GM21576 (cell line): Measurements from ENCODE around the gene KRTAP16-1.

ENCODE experiments used
- ATAC-seq: cut with Tn5 transposase; IDR thresholded peaks from one replicate; pipeline ENCODE4 v1.9.1; 2021; ENCODE audit warnings: mild to moderate bottlenecking, moderate library complexity; ENCODE audit not compliant: unreplicated experiment

KRTAP16-1 gene

GRCh38 chr17:41329279-41329948, 20.3 kb upstream of the KRTAP16-1 start:
- no peak for ATAC-seq

DNA sequence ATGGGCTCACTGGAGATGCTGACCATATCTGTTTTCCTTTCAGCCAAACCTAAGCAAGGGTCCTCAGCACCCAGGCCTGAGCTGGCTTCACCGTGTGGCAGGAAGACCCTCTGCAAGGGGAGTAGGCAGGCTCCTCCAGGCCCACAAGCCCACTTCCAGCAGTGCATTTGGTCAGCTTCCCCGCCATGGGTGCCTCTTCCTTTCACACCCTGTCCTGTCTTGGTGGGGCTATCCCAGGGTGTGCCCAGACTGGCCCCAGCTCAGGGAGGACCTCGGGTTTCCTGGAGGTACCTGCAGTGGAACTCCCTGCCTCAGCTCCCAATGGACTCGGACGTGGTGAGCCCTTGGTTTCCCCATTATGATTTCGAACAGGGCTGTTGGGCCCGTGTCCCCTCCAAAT, 19.1 kb upstream of the KRTAP16-1 start:
- no peak for ATAC-seq

GRCh38 chr17:41327411-41328120, 18.5 kb upstream of the KRTAP16-1 start:
- ATAC-seq, result no peak

GRCh38 chr17:41326173-41327145, 17.4 kb upstream of the KRTAP16-1 start:
- no peak for ATAC-seq

GRCh38 chr17:41325611-41326010, 16.5 kb upstream of the KRTAP16-1 start:
- no peak for ATAC-seq

GRCh38 chr17:41325126-41325525, 16.0 kb upstream of the KRTAP16-1 start:
- ATAC-seq, result no peak

DNA sequence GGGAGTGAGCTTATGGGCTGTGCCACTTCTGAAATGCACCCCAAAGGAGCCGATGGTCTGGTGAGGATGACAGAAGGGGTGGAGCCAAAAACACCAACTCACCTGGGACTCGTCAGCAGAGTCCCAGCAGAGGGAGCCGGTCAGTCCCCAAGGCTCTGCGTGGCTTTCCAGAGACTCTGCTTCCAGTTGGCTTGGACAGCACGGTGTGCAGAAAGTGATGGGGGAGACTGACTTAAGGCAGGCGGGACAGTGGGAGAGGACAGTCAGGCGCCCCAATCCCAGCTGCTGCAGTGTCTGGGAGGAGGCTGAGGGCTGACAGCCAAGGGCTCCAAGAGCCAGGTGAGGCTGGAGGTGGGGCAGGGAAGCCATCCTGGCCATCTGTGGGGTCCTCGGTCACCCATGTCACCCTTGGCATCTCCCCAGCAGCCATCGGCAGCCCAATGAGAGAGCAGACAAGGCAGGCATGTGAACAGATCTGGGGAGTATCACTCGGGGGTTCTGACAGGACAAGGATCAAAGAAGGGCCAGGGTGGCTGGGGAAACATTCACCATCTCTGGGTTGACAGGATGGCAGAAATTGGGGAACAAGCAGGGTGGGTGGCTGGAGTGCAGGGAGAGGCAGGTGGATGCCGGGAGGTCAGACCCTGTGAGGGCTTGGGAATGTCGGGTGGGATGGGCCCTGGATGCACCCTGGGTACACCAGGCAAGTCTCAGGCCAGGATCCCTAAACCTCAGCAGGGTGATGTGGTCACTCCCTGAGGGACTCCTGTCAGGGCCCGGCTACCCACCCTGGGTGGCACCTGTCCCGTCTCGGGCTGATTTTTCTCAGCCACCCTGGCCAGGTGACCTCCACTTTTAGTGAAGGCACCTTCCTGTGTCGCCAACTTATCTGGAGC, 15.3 kb upstream of the KRTAP16-1 start:
- ATAC-seq, result no peak

GRCh38 chr17:41322903-41323895, 14.1 kb upstream of the KRTAP16-1 start:
- no peak for ATAC-seq

GRCh38 chr17:41322094-41322902, 13.2 kb upstream of the KRTAP16-1 start:
- ATAC-seq, result no peak

DNA sequence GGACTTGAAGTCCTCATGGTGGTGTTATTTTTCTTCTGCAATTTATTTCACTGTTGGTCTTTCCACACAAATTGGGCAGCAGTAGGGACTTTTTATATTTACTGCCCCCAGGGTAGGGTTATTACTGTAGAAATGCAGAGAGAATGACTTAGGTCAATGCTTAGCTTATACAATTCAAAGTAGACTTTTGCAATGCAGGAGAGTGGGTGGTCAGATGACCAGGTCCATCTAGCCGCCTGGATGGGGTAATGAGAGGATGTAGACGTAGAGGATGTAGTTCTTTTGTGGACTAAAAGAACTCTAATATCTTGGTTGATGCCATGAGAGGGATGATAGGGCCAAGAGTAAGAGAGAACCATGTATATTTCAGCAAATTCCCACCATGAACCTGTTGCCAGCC, 9.1 kb upstream of the KRTAP16-1 start:
- no peak for ATAC-seq

DNA sequence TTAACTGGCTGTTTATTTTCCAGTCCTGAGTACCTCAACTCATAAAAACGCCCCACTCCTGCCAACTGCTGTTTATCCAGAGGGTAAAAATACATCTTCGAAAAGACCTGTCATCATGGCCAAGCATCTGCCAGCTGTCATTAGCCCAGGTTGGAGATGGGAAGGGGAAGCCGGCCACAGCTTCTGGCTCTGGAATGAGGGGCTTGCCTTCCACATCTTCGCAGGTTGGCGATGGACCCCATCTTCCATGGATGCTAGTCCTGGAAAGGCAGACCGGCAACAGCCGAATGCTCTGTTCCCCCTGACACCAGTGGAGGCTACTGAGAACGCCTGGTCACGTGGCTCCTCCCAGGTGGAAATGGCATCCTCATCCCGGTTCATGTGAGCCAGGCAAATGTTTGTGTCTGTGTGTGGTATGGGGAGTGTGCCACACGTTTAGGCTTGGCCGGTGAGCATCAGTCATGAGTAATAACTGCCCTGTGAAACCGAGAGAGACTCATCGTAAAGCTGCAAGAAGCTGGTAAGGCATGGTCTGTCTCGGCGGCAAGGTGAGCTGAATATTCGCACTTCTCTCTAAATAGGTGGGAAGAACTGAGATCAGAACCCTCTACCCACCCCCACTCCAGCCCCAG, 6.8 kb upstream of the KRTAP16-1 start:
- no peak for ATAC-seq

- ATAC-seq, result no peak
Observed at GRCh38 chr17:41315204-41315794, 6.2 kb upstream of the KRTAP16-1 start, which contains the start of gene KRTAP17-1. TSS of gene KRTAP17-1 (minus strand) at chr17:41315710. CDS start at chr17:41315650, 60 bp downstream.

DNA sequence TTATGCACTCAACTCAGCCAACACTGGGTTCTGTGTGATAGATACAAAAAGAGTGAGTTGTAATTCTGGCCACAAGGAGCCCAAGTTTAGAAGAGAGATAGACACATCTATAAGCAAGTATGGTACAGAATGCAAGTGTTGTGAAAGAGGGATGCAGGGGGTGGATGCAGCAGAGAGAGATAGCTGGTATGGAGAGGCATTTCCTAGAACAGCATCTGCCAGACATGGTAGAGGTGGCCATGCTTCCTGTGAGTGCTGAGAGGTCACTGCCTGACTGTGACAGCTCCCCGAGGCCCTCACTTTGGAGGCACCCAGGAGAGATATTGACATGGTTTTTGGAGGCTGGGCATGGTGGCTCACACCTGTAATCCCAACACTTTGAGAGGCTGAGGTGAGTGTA, 2.0 kb upstream of the KRTAP16-1 start:
- no peak for ATAC-seq

GRCh38 chr17:41308251-41308917, 725 bp downstream of the KRTAP16-1 start:
- ATAC-seq, result no peak

DNA sequence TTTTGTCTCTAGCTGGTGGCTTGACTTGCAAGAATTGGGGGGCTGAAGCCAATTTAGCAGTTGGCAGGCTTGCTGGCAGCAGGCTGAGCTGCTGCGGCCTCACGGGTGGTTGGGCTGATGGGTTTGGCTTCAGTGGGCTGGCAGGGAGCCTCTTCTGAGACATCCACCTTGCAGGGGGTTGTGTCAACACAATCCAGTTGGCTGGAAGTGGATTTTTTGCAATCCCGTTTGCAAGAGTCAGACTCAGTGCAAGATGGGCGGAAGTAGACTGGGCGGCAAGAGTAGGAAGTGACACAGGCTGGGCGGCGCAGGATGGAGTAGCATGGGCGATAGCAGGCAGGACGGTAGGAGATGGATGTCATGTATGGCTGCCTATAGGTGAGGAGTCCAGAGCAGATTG, 1.5 kb downstream of the KRTAP16-1 start:
- no peak for ATAC-seq

DNA sequence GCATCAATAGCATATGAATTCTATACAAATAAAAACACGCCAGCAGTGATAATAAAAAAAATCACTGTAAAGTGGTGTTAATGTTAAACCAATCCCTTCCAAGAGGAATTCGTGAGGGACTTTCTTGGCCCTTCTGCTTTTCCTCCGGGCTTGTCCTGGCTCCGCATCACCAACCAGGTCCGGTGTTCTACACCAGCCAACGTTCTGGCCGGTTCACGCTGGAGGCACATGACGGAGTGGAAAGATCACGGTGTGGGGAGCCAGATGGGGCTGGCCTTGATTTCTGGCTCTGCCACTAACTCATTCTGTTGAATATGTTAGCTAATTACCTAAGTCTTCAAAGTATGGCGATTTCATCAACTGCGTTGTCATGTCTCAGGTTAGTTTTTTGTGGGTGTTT, 5.0 kb downstream of the KRTAP16-1 start:
- ATAC-seq, result no peak

- ATAC-seq, result no peak
Observed at GRCh38 chr17:41302981-41303380, 6.1 kb downstream of the KRTAP16-1 start.
